Gastrocnemius medialis (tissue), 4 donors: ENCODE measurements around the gene SLC2A14. TPM values are rescaled to one million over a fixed set of nuclear protein-coding genes. Genes with fewer than 3 reads are reported as not detected.

Experiments
- ATAC-seq, 2 donors: fragments of 150-250 bp; one replicate each; pipeline ENCODE4 v1.9.1; 2016
- DNase-seq, 2 donors: peaks; one replicate each; pipeline ENCODE4 v3.0.0-alpha.2; 2019
- H3K27ac ChIP-seq, 4 donors: fragments of 200-600 bp; sonication (generic); 1 replicate in 1 of 4; 2 replicates in 3 of 4; pipeline ENCODE4 v1.5.1; 2016 to 2018; ENCODE audit warnings: mild to moderate bottlenecking in 2 of 4, moderate library complexity in 1 of 4
- H3K27me3 ChIP-seq, 3 donors: fragments of 200-600 bp; sonication (generic) in 2 of 3; 1 replicate in 1 of 3; 2 replicates in 2 of 3; pipeline versions ENCODE4 v1.5.1 to v1.6.0; 2016 to 2019; ENCODE audit warnings: mild to moderate bottlenecking in 1 of 3, moderate library complexity in 1 of 3
- H3K36me3 ChIP-seq, 2 donors: fragments of 200-600 bp; sonication (generic) in 1 of 2; one replicate each; pipeline ENCODE4 v1.5.1; 2017 to 2018
- H3K4me1 ChIP-seq, 2 donors: fragments of 200-600 bp; sonication (generic) in 1 of 2; one replicate each; pipeline ENCODE4 v1.5.1; 2016 to 2017; ENCODE audit warnings: mild to moderate bottlenecking in 2 of 2
- H3K4me3 ChIP-seq, 4 donors: fragments of 200-600 bp; sonication (generic) in 3 of 4; 1 replicate in 1 of 4; 2 replicates in 3 of 4; pipeline ENCODE4 v1.5.1; 2016 to 2019; ENCODE audit warnings: mild to moderate bottlenecking in 2 of 4
- H3K9me3 ChIP-seq, 3 donors: fragments of 200-600 bp; sonication (generic) in 2 of 3; 1 replicate in 1 of 3; 2 replicates in 2 of 3; pipeline ENCODE4 v1.5.1; 2016 to 2019
- CTCF ChIP-seq, 5 experiments: fragments of 450-650 bp in 3 of 5; fragments of 200-600 bp in 2 of 5; sonication (generic) in 2 of 5; IDR thresholded peaks in 4 of 5; conservative IDR thresholded peaks in 1 of 5; 1 replicate in 4 of 5; 2 replicates in 1 of 5; pipeline ENCODE4 v1.5.1; 2016 to 2019; ENCODE audit warnings: antibody characterized with exemption in 5 of 5, mild to moderate bottlenecking in 3 of 5, moderate library complexity in 3 of 5
- POLR2A ChIP-seq, 2 donors: fragments of 450-650 bp; IDR thresholded peaks; one replicate each; pipeline ENCODE4 v1.6.1; 2017; ENCODE audit warnings: antibody characterized with exemption in 2 of 2, mild to moderate bottlenecking in 2 of 2, moderate library complexity in 2 of 2
- in situ Hi-C, 4 donors: fragments of 200-750 bp; cut with MboI; loops; one replicate each; pipeline versions ENCODE4 v1.15.0 to v1.8.0; 2017; ENCODE audit warnings: low sequenced_read_pairs in 4 of 4
- intact Hi-C: fragments of 100-400 bp; cut with DNase I; formaldehyde crosslinking; loops from one replicate; pipeline ENCODE4 v1.15.1; 2023; ENCODE audit warnings: low total_unique reads
- total RNA-seq, 4 donors: library from RNA; depleted of rRNA; stranded (reverse); fragments of >200 nt; gene quantifications; one replicate each; pipeline versions ENCODE4 v1.1.0 to v1.2.3, GENCODE V29; 2016

The SLC2A14 gene
- total RNA-seq, 4 donors from 2014 or later: not detected

GRCh38 chr12:7769999-7770398 is 102.7 kb downstream of the SLC2A14 start:
- TF ChIP-seq POLR2A (IDR thresholded peaks at IDR 0.05): no peak
- TF ChIP-seq CTCF (IDR thresholded peaks at IDR 0.05 in 4 of 5, conservative IDR thresholded peaks at IDR 0.05 in 1 of 5): no peak
- Histone ChIP-seq H3K27ac (no peak overlapping the region), H3K27me3 (no peaks in the 10 kb centered on the region), H3K4me1 (no peaks in the 10 kb centered on the region), H3K4me3 (no peak overlapping the region), H3K36me3 (no peaks in the 10 kb centered on the region), H3K9me3 (no peaks in the 10 kb centered on the region)
- intact Hi-C loops: no loop called here
- in situ Hi-C loops: no loop called here
- no peak for ATAC-seq
- no peak for DNase-seq

Other genes starting within 250 kb of the SLC2A14 start
- not detected for gene APOBEC1, start 207.0 kb downstream of the SLC2A14 start, total RNA-seq
- not detected for gene GDF3, start 177.1 kb downstream of the SLC2A14 start, total RNA-seq
- not detected for gene DPPA3, start 161.5 kb downstream of the SLC2A14 start, total RNA-seq
- gene CLEC4C, start 125.5 kb downstream of the SLC2A14 start, total RNA-seq: not detected
- gene NANOGNB, start 107.7 kb downstream of the SLC2A14 start, total RNA-seq: not detected
- under 1 TPM in 1 of 4 donors, not detected in 3; 0.10 TPM for gene NANOG, start 83.5 kb downstream of the SLC2A14 start, total RNA-seq
- 10 to 100 TPM; 19.3 to 27.2 (median 23.7) TPM for gene SLC2A3, start 63.3 kb upstream of the SLC2A14 start, total RNA-seq
- gene FOXJ2, start 159.8 kb upstream of the SLC2A14 start, total RNA-seq: 10 to 100 TPM; 14.3 to 28.0 (median 22.8) TPM
- 1 to 10 TPM in 3 of 4 donors, under 1 TPM in 1; 0.95 to 4.7 (median 2.4) TPM for gene C3AR1, start 193.4 kb upstream of the SLC2A14 start, total RNA-seq
- 10 to 100 TPM; 15.2 to 27.6 (median 15.8) TPM for gene NECAP1, start 209.4 kb upstream of the SLC2A14 start, total RNA-seq